ENCODE measurements around the gene SYNM.

The SYNM gene

DNA sequence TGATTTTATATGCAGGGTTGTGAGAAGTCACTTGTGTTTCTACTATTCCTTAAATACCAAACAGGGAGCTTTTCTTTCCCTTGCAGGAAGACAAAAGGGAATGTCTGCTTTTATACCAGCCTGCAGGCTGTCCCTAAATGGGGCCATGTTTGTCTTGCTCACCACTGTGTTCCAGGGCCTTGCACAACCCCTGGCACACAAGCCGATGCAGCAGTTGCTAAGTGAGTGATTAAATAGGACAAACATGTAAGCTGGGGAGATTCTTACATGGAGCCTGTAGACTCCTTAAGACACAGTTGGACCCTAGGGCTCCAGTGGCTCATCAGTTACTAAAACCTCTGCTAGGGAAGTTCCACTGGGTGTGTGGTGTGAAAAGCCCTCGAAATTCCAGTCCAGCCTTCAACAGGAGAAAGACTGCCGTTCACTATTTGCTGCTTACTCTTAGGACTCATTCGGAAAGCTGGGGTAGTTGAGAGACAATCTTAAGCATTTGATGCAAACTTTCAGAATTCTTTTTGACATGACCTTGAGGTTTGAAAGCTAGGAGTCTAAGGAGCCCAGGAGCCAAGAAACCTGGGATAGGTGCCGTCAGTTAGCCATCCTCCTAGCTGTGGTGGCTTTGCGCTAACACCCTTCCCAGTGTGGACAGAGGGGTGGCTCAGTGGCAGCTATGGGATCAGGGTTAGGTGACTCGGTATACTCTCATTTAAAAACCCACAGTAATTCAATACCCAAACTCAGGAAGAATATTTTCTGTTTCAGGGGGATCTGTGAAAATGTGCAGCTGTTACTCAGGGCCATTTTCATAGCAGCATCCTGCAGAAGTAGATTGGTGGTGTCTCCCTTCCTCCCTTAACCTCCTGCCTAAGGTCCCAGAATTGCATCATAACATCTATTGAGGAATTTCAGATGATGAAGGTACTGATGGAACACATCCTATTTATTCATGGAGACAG, 39.1 kb downstream of the SYNM start:
- DNase-seq, result no peak

DNA sequence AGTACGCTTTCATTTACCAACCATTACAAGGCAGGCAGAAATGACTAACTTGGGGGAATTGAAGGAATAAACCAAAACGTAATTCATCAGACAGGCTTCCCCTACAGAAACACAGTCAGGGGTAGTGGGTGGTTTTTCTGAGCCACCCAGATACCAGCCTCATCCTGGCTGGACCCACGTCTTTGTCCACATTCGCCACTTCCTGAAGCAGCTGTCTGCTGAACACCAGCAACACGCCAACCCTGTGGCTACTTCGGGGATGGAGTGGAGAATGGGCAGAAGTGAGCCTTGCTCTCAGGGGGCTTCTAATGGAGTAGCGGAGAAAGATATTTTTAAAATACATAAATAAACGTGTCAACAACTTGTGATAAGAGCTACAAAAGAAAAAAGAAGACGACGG, 40.1 kb downstream of the SYNM start:
- DNase-seq, result no peak

GRCh38 chr15:99145778-99146177, 40.9 kb downstream of the SYNM start:
- DNase-seq, result no peak

DNA sequence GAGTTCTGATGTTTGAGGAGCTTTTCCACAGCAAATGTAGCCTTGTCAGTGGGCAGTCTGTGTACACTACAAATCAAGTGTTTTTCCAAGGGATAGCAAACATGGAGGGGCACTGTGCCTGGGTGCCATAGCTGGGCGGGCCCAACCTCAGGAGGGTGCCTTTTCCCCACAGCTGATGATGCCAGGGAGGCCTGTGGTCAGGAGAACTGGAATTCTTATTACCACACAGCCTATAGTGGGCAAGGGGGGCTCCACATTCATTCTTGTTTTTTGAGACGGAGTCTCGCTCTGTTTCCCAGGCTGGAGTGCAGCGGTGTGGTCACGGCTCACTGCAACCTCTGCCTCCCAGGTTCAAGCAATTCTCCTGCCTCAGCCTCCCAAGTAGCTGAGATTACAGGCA, 41.8 kb downstream of the SYNM start:
- no peak for DNase-seq

DNA sequence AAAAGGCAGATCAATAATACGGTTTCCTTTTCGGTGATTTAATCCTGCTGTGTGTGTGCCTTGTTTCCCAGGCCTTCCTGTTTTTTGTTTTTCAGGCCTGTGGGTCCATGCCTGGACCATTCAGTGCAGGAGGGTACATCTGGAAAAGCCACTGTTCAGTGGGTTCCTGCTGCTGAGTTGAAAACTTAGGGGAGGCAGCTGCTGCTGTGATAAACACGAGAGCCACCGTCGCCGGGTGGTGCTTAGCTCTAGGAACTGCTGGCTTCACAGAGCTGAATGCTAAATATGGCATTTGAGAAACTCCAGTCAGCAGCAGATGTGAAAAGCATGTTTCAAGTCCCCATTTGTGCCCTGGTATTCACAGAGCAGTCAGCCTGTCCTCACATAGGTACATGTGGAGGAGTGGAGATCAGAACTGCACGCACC, 44.0 kb downstream of the SYNM start:
- no peak for DNase-seq

DNA sequence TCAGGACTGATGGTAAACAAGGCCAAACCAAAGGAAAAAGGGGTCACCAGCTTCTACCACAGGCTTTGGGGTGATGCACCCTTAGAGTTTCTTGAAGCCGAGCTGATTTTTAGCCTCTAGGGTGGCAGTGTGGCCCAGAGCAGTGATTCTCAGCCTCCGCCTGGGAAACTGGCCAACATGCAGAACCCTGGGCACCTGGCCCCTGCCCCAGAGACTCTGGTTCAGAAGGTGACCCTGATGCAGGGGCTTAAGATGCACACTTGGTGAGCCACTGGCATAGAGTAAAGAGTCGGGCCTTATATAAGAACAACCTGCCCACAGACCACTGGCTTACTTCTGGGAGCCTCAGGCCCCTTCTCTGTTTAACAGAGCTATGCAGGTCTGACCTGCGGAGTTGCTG, 44.5 kb downstream of the SYNM start:
- DNase-seq, result no peak

DNA sequence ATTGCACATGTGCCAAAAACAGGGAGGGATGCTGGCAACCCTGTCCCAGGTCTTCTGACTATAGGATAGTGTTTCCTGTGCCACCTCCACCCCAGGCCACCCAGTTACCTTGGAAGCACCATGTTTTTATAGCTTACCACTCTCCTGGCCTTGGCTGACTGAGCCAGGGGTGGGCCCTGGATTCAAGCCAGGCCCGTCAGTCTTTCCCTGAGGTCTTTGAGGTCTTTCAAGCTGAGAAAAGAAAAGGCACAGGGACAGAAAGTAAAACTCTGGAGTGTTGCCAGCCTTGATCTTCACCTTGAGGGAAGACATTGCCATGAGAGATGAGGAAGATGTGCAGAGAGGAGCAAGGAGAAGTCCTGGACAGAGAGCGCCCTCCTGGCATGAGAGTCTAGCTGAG, 46.3 kb downstream of the SYNM start:
- no peak for DNase-seq

DNA sequence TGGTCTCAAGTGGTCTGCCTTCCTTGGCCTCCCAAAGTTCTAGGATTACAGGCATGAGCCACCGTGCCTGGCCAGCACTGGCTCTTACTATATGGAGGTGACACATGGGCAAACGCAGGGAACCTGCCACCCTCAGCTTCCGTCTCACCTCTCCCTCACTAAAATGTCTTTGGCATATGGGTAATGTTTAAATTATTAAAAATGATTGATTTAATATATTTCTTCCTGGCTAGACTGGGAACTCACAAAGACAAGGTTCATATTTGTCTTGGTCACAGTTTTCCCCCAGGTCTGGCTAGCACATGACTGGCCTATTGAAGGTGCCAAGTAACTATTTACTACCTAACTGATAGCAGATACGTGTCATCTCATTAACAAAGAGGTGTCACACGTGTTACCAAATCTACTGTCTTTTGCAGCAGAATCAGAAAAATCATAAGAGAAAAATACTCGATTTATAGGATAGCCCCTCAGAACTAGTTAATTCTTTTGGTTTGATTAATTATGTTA, 48.2 kb downstream of the SYNM start:
- DNase-seq, result no peak

- no peak for DNase-seq
Measured at GRCh38 chr15:99154271-99154670, 49.4 kb downstream of the SYNM start.

DNA sequence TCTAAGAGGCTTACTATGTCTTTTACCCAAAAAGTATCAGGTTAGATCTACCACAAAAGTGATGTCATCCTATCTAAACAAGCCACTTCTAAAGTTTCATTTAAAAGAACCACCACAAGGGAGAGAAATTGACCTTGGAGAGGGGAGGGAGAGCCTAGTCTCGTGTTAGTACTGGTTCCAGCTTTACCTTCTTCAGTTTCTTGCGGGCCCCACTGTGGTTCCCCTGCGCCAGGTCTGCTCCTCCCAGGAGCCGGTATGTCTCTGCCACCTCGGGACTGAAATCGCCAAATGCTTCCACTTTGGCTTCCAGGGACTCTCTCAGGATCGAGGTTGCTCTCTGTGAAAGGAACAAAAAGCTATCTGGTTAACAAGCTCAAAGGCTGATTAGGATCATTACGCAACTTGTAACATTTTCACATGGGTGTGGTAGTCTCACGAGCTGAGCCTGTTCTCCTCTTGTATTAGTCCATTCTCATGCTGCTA, 51.1 kb downstream of the SYNM start:
- no peak for DNase-seq

DNA sequence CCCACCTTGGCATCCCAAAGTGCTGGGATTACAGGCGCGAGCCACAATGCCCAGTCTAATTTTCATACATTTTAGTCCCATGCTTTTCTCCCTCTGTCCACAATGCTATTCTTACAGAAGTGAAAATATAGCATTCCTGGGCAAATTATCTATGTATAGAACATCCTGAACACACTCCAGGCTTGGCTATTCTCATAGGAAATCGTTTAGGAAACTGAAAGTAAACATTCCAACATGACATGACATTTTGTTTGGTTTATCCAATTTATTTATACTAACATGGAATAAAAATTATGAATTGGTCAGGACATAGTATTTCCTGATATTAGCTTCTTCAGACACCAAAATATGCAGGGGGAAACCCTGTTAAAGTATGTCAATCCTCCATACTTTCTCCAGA, 52.6 kb downstream of the SYNM start:
- DNase-seq, result no peak

DNA sequence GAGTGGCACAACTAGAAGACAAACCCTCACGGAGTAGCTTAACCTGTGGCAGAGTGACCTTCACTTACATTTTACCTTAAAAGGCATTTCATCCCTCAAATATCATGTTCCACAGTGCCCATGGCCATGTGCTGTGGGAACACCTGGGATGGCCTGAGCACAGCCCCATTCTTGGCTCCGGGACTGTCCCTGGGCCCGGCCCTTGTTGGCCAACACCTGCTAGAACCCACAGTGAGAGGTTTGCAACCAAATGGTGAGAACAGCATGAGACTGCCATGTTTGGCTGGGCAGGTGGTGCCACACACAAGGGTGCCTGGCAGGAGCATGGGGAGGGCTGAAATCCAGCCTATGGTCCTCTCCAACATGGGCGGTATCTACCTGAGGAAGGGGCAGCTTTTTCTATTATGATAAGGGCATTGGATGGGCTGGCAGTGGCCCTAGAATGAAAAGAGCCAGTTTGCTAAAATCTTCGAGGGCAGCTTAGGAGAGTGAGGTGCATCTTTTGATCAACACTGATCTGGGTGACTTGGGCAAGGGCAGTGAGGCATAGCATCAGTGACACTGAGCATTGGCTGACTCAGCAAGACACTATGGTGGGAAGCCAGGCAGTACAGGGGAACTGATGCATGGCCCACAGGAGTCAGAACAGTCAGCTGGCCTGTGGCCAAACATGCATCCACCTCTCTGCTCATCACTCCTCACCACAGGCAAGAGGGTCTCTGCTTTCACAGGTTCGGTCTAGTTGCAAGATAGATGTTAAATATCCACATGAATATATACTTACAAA, 53.9 kb downstream of the SYNM start:
- DNase-seq, result no peak

DNA sequence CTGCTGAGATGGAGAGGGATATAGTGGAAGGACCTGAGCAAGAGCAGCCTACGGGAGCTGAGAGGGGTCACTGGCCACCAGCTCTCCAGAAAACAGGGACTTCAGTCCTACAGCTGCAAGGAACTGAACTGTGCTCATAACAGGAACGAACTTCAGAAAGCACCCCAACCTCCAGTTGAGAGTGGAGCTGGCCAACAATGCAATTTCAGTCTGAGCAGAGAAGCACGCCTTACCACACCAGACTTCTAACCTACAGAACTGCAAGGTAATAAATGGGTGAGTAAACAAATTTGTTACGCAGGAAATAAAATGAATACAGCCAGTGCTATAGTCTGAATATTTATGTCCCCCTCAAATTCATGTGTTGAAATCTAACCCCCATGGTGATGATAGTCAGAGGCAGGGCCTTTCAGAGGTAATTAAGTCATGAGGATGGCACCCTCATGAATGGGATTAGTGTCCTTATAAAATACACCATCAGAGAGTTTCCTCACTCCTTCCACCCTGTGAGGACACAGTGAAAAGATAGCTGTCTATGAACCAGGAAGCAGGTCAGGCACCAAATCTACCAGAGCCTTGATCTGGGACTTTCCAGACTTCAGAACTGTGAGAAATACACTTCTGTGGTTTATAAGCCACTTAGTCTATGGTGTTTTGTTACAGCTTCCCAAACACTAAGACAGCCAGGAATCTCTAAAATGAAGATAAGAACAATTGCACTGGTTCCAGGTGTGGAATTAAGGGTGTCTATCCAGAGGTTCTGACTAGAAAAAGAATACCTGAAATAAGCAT, 58.6 kb downstream of the SYNM start:
- DNase-seq, result no peak

DNA sequence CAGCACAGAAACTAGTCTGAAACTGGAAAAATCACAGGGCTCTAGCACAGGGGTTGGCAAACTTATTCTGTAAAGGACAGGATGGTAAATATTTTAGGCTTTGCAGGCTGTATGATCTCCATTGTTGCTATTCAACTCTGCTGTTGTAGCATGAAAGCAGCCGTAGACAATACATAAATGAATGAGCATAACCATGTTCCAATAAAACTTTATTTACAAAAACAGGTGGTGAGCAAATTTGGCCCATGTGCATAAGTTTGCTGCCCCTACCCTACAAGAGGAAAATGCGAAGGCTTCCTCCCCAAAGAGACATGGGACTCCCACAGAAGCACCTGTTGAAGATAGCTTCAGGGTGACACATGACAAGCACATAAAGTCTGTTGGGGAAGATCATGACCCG, 59.2 kb downstream of the SYNM start:
- no peak for DNase-seq

DNA sequence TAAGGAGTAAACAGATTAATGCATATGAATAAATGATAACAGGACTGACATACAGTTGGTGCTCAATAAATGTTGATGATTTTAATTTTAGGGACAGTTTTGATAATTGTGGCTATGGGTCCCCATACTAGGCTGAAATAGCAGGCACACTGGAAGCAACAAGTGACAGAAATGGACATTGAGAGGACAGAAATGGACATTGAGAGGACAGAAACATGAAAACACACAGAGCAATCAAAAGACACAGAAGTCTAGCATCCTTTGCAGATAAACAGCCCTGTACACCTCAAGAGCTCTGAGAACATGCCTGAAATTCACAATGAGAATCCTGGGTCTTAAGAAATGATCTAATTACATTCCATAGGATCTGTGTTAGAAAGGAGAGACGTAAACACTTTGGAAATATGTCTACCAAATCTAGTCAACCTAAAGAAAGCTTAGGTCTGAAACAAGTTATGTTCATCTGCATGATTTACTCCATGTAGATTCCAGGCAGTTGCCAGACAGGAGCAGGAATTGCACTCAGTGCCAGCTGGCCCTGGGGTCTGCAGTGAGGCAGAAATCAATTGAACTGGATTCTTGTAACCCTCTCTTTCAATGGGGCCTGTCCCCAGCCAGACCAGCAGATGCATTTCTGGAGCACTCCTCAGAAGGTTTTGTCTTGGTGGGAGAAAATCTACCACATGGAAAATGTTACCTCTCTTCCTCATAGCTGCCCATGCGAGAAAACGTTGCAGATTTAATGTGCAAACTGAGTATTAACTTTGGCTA, 60.3 kb downstream of the SYNM start:
- DNase-seq, result no peak

GRCh38 chr15:99165956-99166689, 61.2 kb downstream of the SYNM start:
- DNase-seq, result no peak

- DNase-seq, result no peak
Measured at GRCh38 chr15:99167201-99167600, 62.3 kb downstream of the SYNM start.

- DNase-seq, result no peak
Measured at GRCh38 chr15:99167640-99168039, 62.8 kb downstream of the SYNM start.

- DNase-seq, result no peak
Measured at GRCh38 chr15:99168601-99169580, 64.0 kb downstream of the SYNM start.

- DNase-seq, result no peak
Measured at GRCh38 chr15:99169769-99170311, 65.0 kb downstream of the SYNM start.
